ENCODE results near the gene LASP1. TPM values are rescaled to one million over a fixed set of nuclear protein-coding genes. Genes with fewer than 3 reads are reported as not detected.

Gene LASP1
- total RNA-seq, 4 donors from 2014 or later, result 44.3 to 66.0 (median 51.9) TPM

- H3K4me3 ChIP-seq, result no peak overlapping the region
- H3K27me3 ChIP-seq, result no peaks in the 10 kb centered on the region
- TF ChIP-seq CTCF (IDR thresholded peaks at IDR 0.05), result no peak
- TF ChIP-seq POLR2A (IDR thresholded peaks at IDR 0.05), result no peak
- WGBS, 2 donors, result 64 to 70% methylated on average over 6 to 7 of the region's 11 CpGs
- DNase-seq, result no peak
- intact Hi-C loops (cut with DNase I), result no loop called here
- H3K9me3 ChIP-seq, result no peaks in the 10 kb centered on the region
- peaks cover 45 to 84% (median 51%) of the 10 kb centered on the region in 3 donors for H3K4me1 ChIP-seq
- H3K27ac ChIP-seq, result peak overlapping the region in 2 of 4 donors; percentile 13 to 30
- H3K36me3 ChIP-seq, result peaks cover 1 to 97% (median 7%) of the 10 kb centered on the region in 3 donors
These were observed 16.1 kb downstream of the LASP1 start for GRCh38 chr17:38885728-38886642.

GRCh38 chr17:38886643-38887010 lies 16.8 kb downstream of the LASP1 start:
- 55 to 86% methylated on average over 7 of the region's 8 CpGs for WGBS, 2 donors
- intact Hi-C loops (cut with DNase I), result no loop called here
- TF ChIP-seq POLR2A (IDR thresholded peaks at IDR 0.05) (no peak), CTCF (IDR thresholded peaks at IDR 0.05) (no peak)
- no peak overlapping the region for H3K27ac ChIP-seq
- no peaks in the 10 kb centered on the region for H3K9me3 ChIP-seq
- H3K36me3 ChIP-seq, result peaks cover 5 to 97% (median 9%) of the 10 kb centered on the region in 3 donors
- H3K27me3 ChIP-seq, result no peaks in the 10 kb centered on the region
- H3K4me3 ChIP-seq, result no peak overlapping the region
- no peak for DNase-seq
- H3K4me1 ChIP-seq, result peaks cover 42 to 81% (median 45%) of the 10 kb centered on the region in 3 donors

- Histone ChIP-seq H3K27ac (no peak overlapping the region), H3K4me3 (no peak overlapping the region), H3K4me1 (peaks cover 35 to 80% (median 43%) of the 10 kb centered on the region in 3 donors), H3K36me3 (peaks cover 5 to 97% (median 19%) of the 10 kb centered on the region in 3 donors), H3K27me3 (no peaks in the 10 kb centered on the region), H3K9me3 (no peaks in the 10 kb centered on the region)
- no peak for TF ChIP-seq CTCF (IDR thresholded peaks at IDR 0.05)
- TF ChIP-seq POLR2A (IDR thresholded peaks at IDR 0.05), result no peak
- DNase-seq, result no peak
- intact Hi-C loops (cut with DNase I), result no loop called here
- 87 to 90% methylated on average over 7 to 9 of the region's 9 CpGs for WGBS, 2 donors
These were observed 19.0 kb downstream of the LASP1 start for GRCh38 chr17:38888842-38889241.

GRCh38 chr17:38889745-38890409 lies 20.0 kb downstream of the LASP1 start:
- 57 to 70% methylated on average over 3 to 5 of the region's 12 CpGs for WGBS, 2 donors
- intact Hi-C loops (cut with DNase I), result no loop called here
- Histone ChIP-seq H3K4me1 (peaks cover 33 to 80% (median 38%) of the 10 kb centered on the region in 3 donors), H3K9me3 (no peaks in the 10 kb centered on the region), H3K4me3 (no peak overlapping the region), H3K36me3 (peaks cover 5 to 99% (median 19%) of the 10 kb centered on the region in 3 donors), H3K27ac (no peak overlapping the region), H3K27me3 (no peaks in the 10 kb centered on the region)
- no peak for DNase-seq
- no peak for TF ChIP-seq POLR2A (IDR thresholded peaks at IDR 0.05)
- TF ChIP-seq CTCF (IDR thresholded peaks at IDR 0.05), result no peak

GRCh38 chr17:38890410-38890746 lies 20.5 kb downstream of the LASP1 start:
- peak overlapping the region in 1 of 4 donors; percentile 2 for H3K27ac ChIP-seq
- no peak for DNase-seq
- no peak overlapping the region for H3K4me3 ChIP-seq
- TF ChIP-seq POLR2A (IDR thresholded peaks at IDR 0.05) (no peak), CTCF (IDR thresholded peaks at IDR 0.05) (no peak)
- H3K4me1 ChIP-seq, result peaks cover 28 to 77% (median 33%) of the 10 kb centered on the region in 3 donors
- H3K36me3 ChIP-seq, result peaks cover 5 to 99% (median 19%) of the 10 kb centered on the region in 3 donors
- intact Hi-C loops (cut with DNase I), result no loop called here
- no peaks in the 10 kb centered on the region for H3K9me3 ChIP-seq
- 70 to 82% methylated on average over 5 to 6 of the region's 8 CpGs for WGBS, 2 donors
- H3K27me3 ChIP-seq, result no peaks in the 10 kb centered on the region

Measured in esophagus squamous epithelium (tissue), 5 donors.